GM19023 (cell line): ENCODE results near the gene DUOXA2.
A peak's percentile ranks its signal among the peaks of the same experiment; 100 is the strongest.

Source experiments
- ATAC-seq: cut with Tn5 transposase; IDR thresholded peaks from one replicate; pipeline ENCODE4 v1.9.1; 2021; ENCODE audit warnings: mild to moderate bottlenecking, moderate library complexity; ENCODE audit not compliant: unreplicated experiment

Gene DUOXA2

GRCh38 chr15:45116482-45117307 is 2.6 kb downstream of the DUOXA2 start:
- ATAC-seq = no peak

- ATAC-seq = peak; percentile 15
Observed at GRCh38 chr15:45117308-45118130, 3.4 kb downstream of the DUOXA2 start.

- ATAC-seq = peak; percentile 89
Observed at GRCh38 chr15:45118131-45118588, 4.0 kb downstream of the DUOXA2 start.

GRCh38 chr15:45118996-45119395 is 4.9 kb downstream of the DUOXA2 start:
- no peak for ATAC-seq

- no peak for ATAC-seq
Observed at GRCh38 chr15:45120081-45120972, 6.2 kb downstream of the DUOXA2 start.

- ATAC-seq = no peak
Observed at GRCh38 chr15:45121020-45121419, 6.9 kb downstream of the DUOXA2 start.

GRCh38 chr15:45121706-45122417 is 7.7 kb downstream of the DUOXA2 start:
- no peak for ATAC-seq

- no peak for ATAC-seq
Observed at GRCh38 chr15:45122719-45123118, 8.6 kb downstream of the DUOXA2 start.

- no peak for ATAC-seq
Observed at GRCh38 chr15:45123397-45123796, 9.3 kb downstream of the DUOXA2 start.

- ATAC-seq = no peak
Observed at GRCh38 chr15:45126535-45127158, 12.5 kb downstream of the DUOXA2 start.

- ATAC-seq = no peak
Observed at GRCh38 chr15:45128971-45129639, 15.0 kb downstream of the DUOXA2 start.

- no peak for ATAC-seq
Observed at GRCh38 chr15:45129651-45130129, 15.6 kb downstream of the DUOXA2 start, which contains the start of the genes DUOX1 and DUOXA1. Gene DUOX1, plus strand, starts transcription at chr15:45129994. Its CDS starts 1,973 bp downstream, at chr15:45131967. Gene DUOXA1, minus strand, starts transcription at chr15:45129879. Its CDS starts 6,865 bp downstream, at chr15:45123014.

- ATAC-seq = no peak
Observed at GRCh38 chr15:45130291-45131000, 16.3 kb downstream of the DUOXA2 start.

- no peak for ATAC-seq
Observed at GRCh38 chr15:45131510-45131909, 17.4 kb downstream of the DUOXA2 start.

GRCh38 chr15:45132844-45133560 is 18.9 kb downstream of the DUOXA2 start:
- ATAC-seq = no peak

GRCh38 chr15:45133561-45133920 is 19.4 kb downstream of the DUOXA2 start:
- no peak for ATAC-seq

GRCh38 chr15:45134046-45134445 is 19.9 kb downstream of the DUOXA2 start:
- no peak for ATAC-seq
